H9 (cell line): ENCODE data around the gene ZP1. TPM values are rescaled to one million over a fixed set of nuclear protein-coding genes. Genes with fewer than 3 reads are reported as not detected.

Experiments
- DNase-seq: peaks from one replicate; pipeline ENCODE4 v3.0.0-alpha.2; 2017
- H2AFZ ChIP-seq: one replicate; pipeline ENCODE4 v1.6.1; 2013; ENCODE audit warnings: mild to moderate bottlenecking, low read length, control low read depth, moderate library complexity
- H2AK5ac ChIP-seq: 2 replicates; pipeline ENCODE4 v1.6.1; 2013; ENCODE audit warnings: low read length, control low read depth, mixed read lengths; ENCODE audit not compliant: insufficient read length
- H2BK120ac ChIP-seq: one replicate; pipeline ENCODE4 v1.6.1; 2013; ENCODE audit warnings: low read depth, mild to moderate bottlenecking, low read length, control low read depth, inconsistent platforms; ENCODE audit not compliant: poor library complexity, severe bottlenecking
- H2BK12ac ChIP-seq: 2 replicates; pipeline ENCODE4 v1.6.1; 2013; ENCODE audit warnings: low read length, control low read depth, mixed read lengths, low read depth; ENCODE audit not compliant: insufficient read length
- H2BK15ac ChIP-seq: 2 replicates; pipeline ENCODE4 v1.6.1; 2013; ENCODE audit warnings: low read depth, low read length, control low read depth
- H2BK20ac ChIP-seq: one replicate; pipeline ENCODE4 v1.6.1; 2013; ENCODE audit warnings: low read depth, mild to moderate bottlenecking, low read length, control low read depth, inconsistent platforms; ENCODE audit not compliant: poor library complexity, severe bottlenecking
- H2BK5ac ChIP-seq: 2 replicates; pipeline ENCODE4 v1.6.1; 2013; ENCODE audit warnings: low read length, control low read depth, mixed read lengths; ENCODE audit not compliant: insufficient read length
- H3K14ac ChIP-seq: 2 replicates; pipeline ENCODE4 v1.6.1; 2013; ENCODE audit warnings: low read length, control low read depth; ENCODE audit not compliant: insufficient read depth
- H3K18ac ChIP-seq: 2 replicates; pipeline ENCODE4 v1.6.1; 2013; ENCODE audit warnings: low read depth, mild to moderate bottlenecking, mixed read lengths, low read length, control low read depth; ENCODE audit not compliant: insufficient read length
- H3K23ac ChIP-seq: 2 replicates; pipeline ENCODE4 v1.6.1; 2013; ENCODE audit warnings: low read length, control low read depth, mixed read lengths, low read depth; ENCODE audit not compliant: insufficient read length
- H3K23me2 ChIP-seq: 2 replicates; pipeline ENCODE4 v1.6.1; 2013; ENCODE audit warnings: low read depth, mild to moderate bottlenecking, mixed read lengths, low read length, control low read depth; ENCODE audit not compliant: insufficient read length, poor library complexity, severe bottlenecking
- H3K27ac ChIP-seq: 2 replicates; pipeline ENCODE4 v1.5.1; 2013; ENCODE audit warnings: low read length, control low read depth, mixed read lengths, low read depth; ENCODE audit not compliant: insufficient read length
- H3K27me3 ChIP-seq: 2 replicates; pipeline ENCODE4 v1.6.1; 2013; ENCODE audit warnings: low read length, control low read depth, inconsistent platforms; ENCODE audit not compliant: insufficient read depth
- H3K4ac ChIP-seq: 2 replicates; pipeline ENCODE4 v1.6.1; 2013; ENCODE audit warnings: low read depth, mild to moderate bottlenecking, control low read depth, inconsistent platforms, low read length, moderate library complexity
- H3K4me1 ChIP-seq: 2 replicates; pipeline ENCODE4 v1.6.1; 2013; ENCODE audit warnings: low read length, control low read depth, inconsistent platforms; ENCODE audit not compliant: insufficient read depth
- H3K4me2 ChIP-seq: 2 replicates; pipeline ENCODE4 v1.6.1; 2013; ENCODE audit warnings: low read length, control low read depth, mixed read lengths; ENCODE audit not compliant: insufficient read length, insufficient read depth
- H3K56ac ChIP-seq: 2 replicates; pipeline ENCODE4 v1.6.1; 2013; ENCODE audit warnings: low read depth, mild to moderate bottlenecking, mixed read lengths, low read length, control low read depth; ENCODE audit not compliant: insufficient read length
- H3K79me1 ChIP-seq: 2 replicates; pipeline ENCODE4 v1.6.1; 2013; ENCODE audit warnings: low read depth, mild to moderate bottlenecking, moderate library complexity, low read length, control low read depth, inconsistent platforms; ENCODE audit not compliant: insufficient read depth, poor library complexity, severe bottlenecking
- H3K79me2 ChIP-seq: 2 replicates; pipeline ENCODE4 v1.6.1; 2013; ENCODE audit warnings: low read length, control low read depth, inconsistent platforms; ENCODE audit not compliant: insufficient read depth
- H3K9ac ChIP-seq: 2 replicates; pipeline ENCODE4 v1.6.1; 2013; ENCODE audit warnings: low read length, control low read depth, mixed read lengths; ENCODE audit not compliant: insufficient read length; ENCODE audit errors: extremely low read depth
- H3K9me3 ChIP-seq: one replicate; pipeline ENCODE4 v1.6.1; 2013; ENCODE audit warnings: low read depth, low read length, inconsistent platforms; ENCODE audit not compliant: control insufficient read depth
- H3T11ph ChIP-seq: one replicate; pipeline ENCODE4 v1.6.1; 2013; ENCODE audit warnings: mild to moderate bottlenecking, low read length, control low read depth, inconsistent platforms
- H4K20me1 ChIP-seq: one replicate; pipeline ENCODE4 v1.6.1; 2013; ENCODE audit not compliant: control insufficient read depth, insufficient read length, insufficient read depth
- H4K5ac ChIP-seq: 2 replicates; pipeline ENCODE4 v1.6.1; 2013; ENCODE audit warnings: low read depth, mild to moderate bottlenecking, mixed read lengths, low read length, control low read depth; ENCODE audit not compliant: insufficient read length
- H4K8ac ChIP-seq: replicated peaks from 2 replicates; pipeline ENCODE4 v1.6.1; 2013; ENCODE audit warnings: low read length, control low read depth, mixed read lengths, low read depth; ENCODE audit not compliant: insufficient read length
- H4K91ac ChIP-seq: 2 replicates; pipeline ENCODE4 v1.6.1; 2013; ENCODE audit warnings: low read depth, mild to moderate bottlenecking, moderate library complexity, mixed read lengths, low read length, control low read depth; ENCODE audit not compliant: insufficient read length
- H3K27ac Mint-ChIP-seq, 3 experiments: 2 replicates in 2 of 3; 3 replicates in 1 of 3; pipeline ENCODE4 v1.8.0; 2020 to 2021; ENCODE audit warnings: mixed read lengths in 3 of 3, mild to moderate bottlenecking in 1 of 3, moderate library complexity in 1 of 3
- H3K27me3 Mint-ChIP-seq: 2 replicates; pipeline ENCODE4 v1.8.0; 2021; ENCODE audit warnings: low read depth, mild to moderate bottlenecking, moderate library complexity, mixed read lengths
- H3K36me3 Mint-ChIP-seq, 3 experiments: 2 replicates in 2 of 3; 3 replicates in 1 of 3; pipeline ENCODE4 v1.8.0; 2020 to 2021; ENCODE audit warnings: low read depth in 3 of 3, mixed read lengths in 3 of 3; ENCODE audit not compliant: insufficient read depth in 1 of 3
- H3K4me1 Mint-ChIP-seq, 2 experiments: 2 replicates each; pipeline ENCODE4 v1.8.0; 2020; ENCODE audit warnings: mixed read lengths in 2 of 2
- H3K4me3 Mint-ChIP-seq, 2 experiments: 2 replicates in 1 of 2; 3 replicates in 1 of 2; pipeline ENCODE4 v1.8.0; 2020 to 2021; ENCODE audit warnings: mild to moderate bottlenecking in 2 of 2, mixed read lengths in 2 of 2, moderate library complexity in 1 of 2
- H3K9me3 Mint-ChIP-seq, 2 experiments: 2 replicates in 1 of 2; 3 replicates in 1 of 2; pipeline ENCODE4 v1.8.0; 2020; ENCODE audit warnings: mild to moderate bottlenecking in 2 of 2, mixed read lengths in 2 of 2, moderate library complexity in 1 of 2
- WGBS: extraction: QIAGEN DNeasy Blood & Tissue Kit; methylation state at CpG from one replicate; pipeline ENCODE4 v1.1.7; 2013; ENCODE audit warnings: missing lambda C conversion rate, low lambda C conversion rate, mixed read lengths; ENCODE audit not compliant: insufficient read length; ENCODE audit errors: extremely low coverage; 5-methylcytosine and 5-hydroxymethylcytosine counted together
- total RNA-seq: library from RNA; stranded (reverse); gene quantifications from 2 replicates; pipeline ENCODE4 v1.2.1, GENCODE V29; 2021
- TF ChIP-seq, protein P1 (sequence below): fragments of 200-600 bp; sonication (generic); conservative IDR thresholded peaks from 3 replicates; pipeline ENCODE4 v1.8.0; 2021; ENCODE audit warnings: antibody characterized with exemption, mild to moderate bottlenecking

ZP1 gene
- total RNA-seq, 1 experiment from 2014 or later, result not detected

DNA sequence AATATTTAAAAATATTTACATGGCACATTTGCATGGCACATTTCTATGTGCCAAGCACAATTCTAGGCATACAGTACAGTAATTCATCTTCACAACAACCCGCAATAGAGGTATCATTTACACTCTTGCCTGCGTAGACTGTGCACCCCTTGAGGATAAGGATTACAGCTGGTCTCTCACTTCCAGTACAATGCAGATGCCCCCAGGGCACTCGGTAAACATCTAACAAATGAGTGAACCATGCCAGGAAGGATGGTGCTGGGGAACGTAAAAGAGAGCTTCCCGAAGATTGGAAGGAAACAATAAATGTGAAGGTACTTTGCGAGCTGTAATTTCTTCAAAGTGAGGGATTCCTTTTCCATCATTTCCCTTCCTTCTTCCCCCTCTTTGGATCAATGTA, 37.7 kb downstream of the ZP1 start:
- H3K4me1 ChIP-seq, result peaks cover 3% of the 10 kb centered on the region; the same call in 1 of the 2 replicates
- H3K9ac ChIP-seq, result peak overlapping the region; percentile 83
- no peak overlapping the region for H3T11ph ChIP-seq
- Mint-ChIP-seq H3K4me1 (peaks cover 7 to 21% of the 10 kb centered on the region in 2 experiments), H3K9me3 (peaks cover 3 to 5% of the 10 kb centered on the region in 2 experiments; a peak in 4 of 5 replicates), H3K36me3 (peaks cover 19 to 37% (median 33%) of the 10 kb centered on the region in 3 experiments; a peak in 6 of 7 replicates), H3K4me3 (peak overlapping the region; percentile 89 to 93), H3K27me3 (peaks cover 20% of the 10 kb centered on the region), H3K27ac (peak overlapping the region in 2 of 3 experiments; percentile 74 to 87; a peak in 2 of 7 replicates)
- H3K4ac ChIP-seq, result no peak overlapping the region
- no peak overlapping the region for H4K91ac ChIP-seq
- no peak overlapping the region for H2BK20ac ChIP-seq
- H3K23me2 ChIP-seq, result peaks cover 5% of the 10 kb centered on the region
- H2AFZ ChIP-seq, result no peak overlapping the region
- H3K79me2 ChIP-seq, result peaks cover 18% of the 10 kb centered on the region; the same call in 1 of the 2 replicates
- WGBS, result no CpG with 5 or more reads among the region's 6 CpGs
- H3K14ac ChIP-seq, result no peak overlapping the region
- no peaks in the 10 kb centered on the region for H4K20me1 ChIP-seq
- no peak overlapping the region for H3K27ac ChIP-seq
- peaks cover 5% of the 10 kb centered on the region for H3K79me1 ChIP-seq
- H2BK15ac ChIP-seq, result no peak overlapping the region
- H3K27me3 ChIP-seq, result no peaks in the 10 kb centered on the region; the same call in 1 of the 2 replicates
- H4K5ac ChIP-seq, result no peak overlapping the region
- no peak overlapping the region for H3K23ac ChIP-seq
- no peak for DNase-seq
- peak overlapping the region; percentile 77 for H3K4me2 ChIP-seq
- TF ChIP-seq, protein P1, sequence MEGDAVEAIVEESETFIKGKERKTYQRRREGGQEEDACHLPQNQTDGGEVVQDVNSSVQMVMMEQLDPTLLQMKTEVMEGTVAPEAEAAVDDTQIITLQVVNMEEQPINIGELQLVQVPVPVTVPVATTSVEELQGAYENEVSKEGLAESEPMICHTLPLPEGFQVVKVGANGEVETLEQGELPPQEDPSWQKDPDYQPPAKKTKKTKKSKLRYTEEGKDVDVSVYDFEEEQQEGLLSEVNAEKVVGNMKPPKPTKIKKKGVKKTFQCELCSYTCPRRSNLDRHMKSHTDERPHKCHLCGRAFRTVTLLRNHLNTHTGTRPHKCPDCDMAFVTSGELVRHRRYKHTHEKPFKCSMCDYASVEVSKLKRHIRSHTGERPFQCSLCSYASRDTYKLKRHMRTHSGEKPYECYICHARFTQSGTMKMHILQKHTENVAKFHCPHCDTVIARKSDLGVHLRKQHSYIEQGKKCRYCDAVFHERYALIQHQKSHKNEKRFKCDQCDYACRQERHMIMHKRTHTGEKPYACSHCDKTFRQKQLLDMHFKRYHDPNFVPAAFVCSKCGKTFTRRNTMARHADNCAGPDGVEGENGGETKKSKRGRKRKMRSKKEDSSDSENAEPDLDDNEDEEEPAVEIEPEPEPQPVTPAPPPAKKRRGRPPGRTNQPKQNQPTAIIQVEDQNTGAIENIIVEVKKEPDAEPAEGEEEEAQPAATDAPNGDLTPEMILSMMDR, result no peak
- no peaks in the 10 kb centered on the region for H3K9me3 ChIP-seq
- H2BK12ac ChIP-seq, result no peak overlapping the region
- no peak overlapping the region for H3K56ac ChIP-seq
- H4K8ac ChIP-seq, result no peak overlapping the region
- no peak overlapping the region for H2BK5ac ChIP-seq
- no peak overlapping the region for H2AK5ac ChIP-seq
- no peak overlapping the region for H2BK120ac ChIP-seq
- H3K18ac ChIP-seq, result no peak overlapping the region
